ENCODE results near the gene NR2E3.

DNA sequence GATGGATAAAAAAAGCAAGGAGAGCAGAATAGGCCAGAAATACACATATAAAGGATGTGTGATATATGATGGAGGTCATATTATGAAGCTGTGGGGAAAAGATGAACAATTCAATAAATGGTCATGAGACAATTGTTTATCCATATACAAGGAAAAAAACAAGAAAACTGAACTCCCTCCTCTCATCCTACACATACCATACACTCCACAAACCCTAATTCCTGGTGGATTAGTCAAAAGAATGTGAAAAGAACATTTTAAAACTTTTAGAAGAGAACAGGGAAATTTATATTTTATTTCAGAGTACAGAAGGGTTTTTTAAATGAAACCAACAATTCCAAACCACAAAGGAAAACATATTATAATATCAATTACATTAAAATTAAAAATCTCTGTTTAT lies 34.5 kb upstream of the NR2E3 start:
- TF ChIP-seq, protein P1, sequence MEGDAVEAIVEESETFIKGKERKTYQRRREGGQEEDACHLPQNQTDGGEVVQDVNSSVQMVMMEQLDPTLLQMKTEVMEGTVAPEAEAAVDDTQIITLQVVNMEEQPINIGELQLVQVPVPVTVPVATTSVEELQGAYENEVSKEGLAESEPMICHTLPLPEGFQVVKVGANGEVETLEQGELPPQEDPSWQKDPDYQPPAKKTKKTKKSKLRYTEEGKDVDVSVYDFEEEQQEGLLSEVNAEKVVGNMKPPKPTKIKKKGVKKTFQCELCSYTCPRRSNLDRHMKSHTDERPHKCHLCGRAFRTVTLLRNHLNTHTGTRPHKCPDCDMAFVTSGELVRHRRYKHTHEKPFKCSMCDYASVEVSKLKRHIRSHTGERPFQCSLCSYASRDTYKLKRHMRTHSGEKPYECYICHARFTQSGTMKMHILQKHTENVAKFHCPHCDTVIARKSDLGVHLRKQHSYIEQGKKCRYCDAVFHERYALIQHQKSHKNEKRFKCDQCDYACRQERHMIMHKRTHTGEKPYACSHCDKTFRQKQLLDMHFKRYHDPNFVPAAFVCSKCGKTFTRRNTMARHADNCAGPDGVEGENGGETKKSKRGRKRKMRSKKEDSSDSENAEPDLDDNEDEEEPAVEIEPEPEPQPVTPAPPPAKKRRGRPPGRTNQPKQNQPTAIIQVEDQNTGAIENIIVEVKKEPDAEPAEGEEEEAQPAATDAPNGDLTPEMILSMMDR (IDR thresholded peaks at IDR 0.05), result no peak
- TF ChIP-seq POLR2A (IDR thresholded peaks at IDR 0.05) (no peak), EP300 (IDR thresholded peaks at IDR 0.05) (no peak), POLR2AphosphoS5 (IDR thresholded peaks at IDR 0.05) (no peak)

Measured in sigmoid colon (tissue), 4 donors.